Adipose tissue (tissue), 3 donors: ENCODE measurements around the gene LYPLAL1. TPM values are rescaled to one million over a fixed set of nuclear protein-coding genes. Genes with fewer than 3 reads are reported as not detected.
"Not testable (repeated sequence)": the region's sequence is repeated elsewhere in the genome, so short reads cannot be mapped to it uniquely, and the experiment has no call there.

ENCODE experiments used
- H3K27ac ChIP-seq: one replicate; pipeline ENCODE4 v1.5.1; 2013; ENCODE audit warnings: low read depth, low read length
- WGBS, 3 donors: extraction: QIAGEN DNeasy Blood & Tissue Kit; methylation state at CpG; one replicate each; pipeline ENCODE4 v1.1.7; 2013; 5-methylcytosine and 5-hydroxymethylcytosine counted together
- polyA plus RNA-seq, 3 donors: library from polyadenylated mRNA; stranded (reverse); fragments of 200-250 nt; gene quantifications; one replicate each; pipeline ENCODE4 v1.2.3, GENCODE V29; 2013
- donor health status: healthy with polysubstance abuse.
- donor health status: Bipolar disorder and iron deficiency.
- donor health status: healthy.

LYPLAL1 gene
- polyA plus RNA-seq, 3 donors, result 10.1 to 19.1 (median 14.0) TPM

- H3K27ac ChIP-seq, result no peak overlapping the region
- 95 to 98% (median 98%) methylated on average over 3 of the region's 3 CpGs for WGBS, 3 donors
Measured at GRCh38 chr1:219190605-219191004, 16.9 kb downstream of the LYPLAL1 start.

GRCh38 chr1:219195833-219196232 lies 22.2 kb downstream of the LYPLAL1 start:
- WGBS, 3 donors, result 93 to 96% (median 94%) methylated on average over 3 of the region's 3 CpGs
- not testable (repeated sequence) for H3K27ac ChIP-seq

- 89 to 100% (median 96%) methylated on average over 3 of the region's 3 CpGs for WGBS, 3 donors
- H3K27ac ChIP-seq, result no peak overlapping the region
Measured at GRCh38 chr1:219201656-219202055, 28.0 kb downstream of the LYPLAL1 start.

GRCh38 chr1:219202567-219202966 lies 28.9 kb downstream of the LYPLAL1 start:
- 77 to 85% (median 81%) methylated on average over 2 of the region's 2 CpGs for WGBS, 3 donors

GRCh38 chr1:219206350-219206749 lies 32.7 kb downstream of the LYPLAL1 start:
- no peak overlapping the region for H3K27ac ChIP-seq
- 91 to 94% (median 93%) methylated on average over 2 of the region's 2 CpGs for WGBS, 3 donors

More at GRCh38 chr1:219202567-219202966, 28.9 kb downstream of the LYPLAL1 start:
- no peak overlapping the region for H3K27ac ChIP-seq

- no peak overlapping the region for H3K27ac ChIP-seq
- 94 to 99% (median 95%) methylated on average over 2 of the region's 2 CpGs for WGBS, 3 donors
Measured at GRCh38 chr1:219209578-219209977, 35.9 kb downstream of the LYPLAL1 start.

GRCh38 chr1:219210067-219210466 lies 36.4 kb downstream of the LYPLAL1 start:
- 86 to 97% (median 95%) methylated on average over 5 of the region's 5 CpGs for WGBS, 3 donors
- H3K27ac ChIP-seq, result no peak overlapping the region

GRCh38 chr1:219215477-219215876 lies 41.8 kb downstream of the LYPLAL1 start:
- H3K27ac ChIP-seq, result no peak overlapping the region

- WGBS, 3 donors, result 86 to 96% (median 96%) methylated on average over 3 of the region's 3 CpGs
Measured at GRCh38 chr1:219220945-219221344, 47.3 kb downstream of the LYPLAL1 start.

GRCh38 chr1:219223496-219223895 lies 49.8 kb downstream of the LYPLAL1 start:
- no peak overlapping the region for H3K27ac ChIP-seq

More at GRCh38 chr1:219220945-219221344, 47.3 kb downstream of the LYPLAL1 start:
- H3K27ac ChIP-seq, result no peak overlapping the region

- no peak overlapping the region for H3K27ac ChIP-seq
- 58 to 80% (median 76%) methylated on average over 2 of the region's 2 CpGs for WGBS, 3 donors
Measured at GRCh38 chr1:219226196-219226595, 52.5 kb downstream of the LYPLAL1 start.

- 51 to 69% (median 66%) methylated on average over 4 of the region's 4 CpGs for WGBS, 3 donors
- no peak overlapping the region for H3K27ac ChIP-seq
Measured at GRCh38 chr1:219227360-219228057, 53.8 kb downstream of the LYPLAL1 start.

GRCh38 chr1:219228058-219228419 lies 54.4 kb downstream of the LYPLAL1 start:
- 82 to 94% (median 89%) methylated on average over 5 of the region's 5 CpGs for WGBS, 3 donors
- H3K27ac ChIP-seq, result no peak overlapping the region

- no peak overlapping the region for H3K27ac ChIP-seq
- 88 to 93% (median 92%) methylated on average over 2 of the region's 2 CpGs for WGBS, 3 donors
Measured at GRCh38 chr1:219232890-219233289, 59.2 kb downstream of the LYPLAL1 start.

- 83 to 91% (median 90%) methylated on average over 2 of the region's 2 CpGs for WGBS, 3 donors
- H3K27ac ChIP-seq, result no peak overlapping the region
Measured at GRCh38 chr1:219235903-219236481, 62.3 kb downstream of the LYPLAL1 start.

GRCh38 chr1:219236933-219237610 lies 63.4 kb downstream of the LYPLAL1 start:
- 35 to 96% (median 86%) methylated on average over 5 of the region's 5 CpGs for WGBS, 3 donors
- no peak overlapping the region for H3K27ac ChIP-seq

- H3K27ac ChIP-seq, result no peak overlapping the region
- 92 to 99% (median 99%) methylated on average over 2 of the region's 2 CpGs for WGBS, 3 donors
Measured at GRCh38 chr1:219239518-219239917, 65.8 kb downstream of the LYPLAL1 start.

- H3K27ac ChIP-seq, result no peak overlapping the region
Measured at GRCh38 chr1:219244864-219245263, 71.2 kb downstream of the LYPLAL1 start.

GRCh38 chr1:219247441-219247840 lies 73.8 kb downstream of the LYPLAL1 start:
- H3K27ac ChIP-seq, result no peak overlapping the region
- 69 to 80% (median 77%) methylated on average over 1 of the region's 1 CpG for WGBS, 3 donors

- H3K27ac ChIP-seq, result not testable (repeated sequence)
- WGBS, 3 donors, result 92 to 95% (median 93%) methylated on average over 2 of the region's 2 CpGs
Measured at GRCh38 chr1:219250468-219250867, 76.8 kb downstream of the LYPLAL1 start.
